Upper lobe of right lung (tissue), 1 donor: ENCODE results near the gene DIDO1. TPM values are rescaled to one million over a fixed set of nuclear protein-coding genes. Genes with fewer than 3 reads are reported as not detected.
A peak's percentile ranks its signal among the peaks of the same experiment; 100 is the strongest.
"Not testable (repeated sequence)": the region's sequence is repeated elsewhere in the genome, so short reads cannot be mapped to it uniquely, and the experiment has no call there.

ENCODE experiments used
- ATAC-seq: fragments of 200-7000 bp; cut with Tn5 transposase; one replicate; pipeline ENCODE4 v1.9.1; 2020; ENCODE audit warnings: mild to moderate bottlenecking, moderate library complexity
- DNase-seq: peaks from one replicate; pipeline ENCODE4 v3.0.0-alpha.2; 2020
- H3K27ac ChIP-seq: fragments of 200-600 bp; one replicate; pipeline ENCODE4 v1.8.0; 2022
- H3K27me3 ChIP-seq: fragments of 200-600 bp; one replicate; pipeline ENCODE4 v1.8.0; 2022; ENCODE audit warnings: mild to moderate bottlenecking
- H3K36me3 ChIP-seq: fragments of 200-600 bp; one replicate; pipeline ENCODE4 v1.8.0; 2022
- H3K4me1 ChIP-seq: fragments of 200-600 bp; one replicate; pipeline ENCODE4 v1.8.0; 2022
- H3K4me3 ChIP-seq: fragments of 200-600 bp; one replicate; pipeline ENCODE4 v1.8.0; 2022; ENCODE audit warnings: mild to moderate bottlenecking
- H3K9me3 ChIP-seq: fragments of 200-600 bp; one replicate; pipeline ENCODE4 v1.8.0; 2022
- CTCF ChIP-seq: fragments of 200-600 bp; IDR thresholded peaks from one replicate; pipeline ENCODE4 v1.8.0; 2022; ENCODE audit warnings: antibody characterized with exemption
- intact Hi-C: fragments of 100-400 bp; cut with DNase I; formaldehyde crosslinking; loops from one replicate; pipeline ENCODE4 v1.11.0; 2022
- total RNA-seq: library from RNA; stranded (reverse); fragmentation: NEBNext Ultra II Directional; extraction: Animal tissue kit (Norgen Biotek cat#: 25700); gene quantifications from one replicate; pipeline ENCODE4 v1.2.1, GENCODE V29; 2021
- donor health status: DM: no; HTN: yes; CAD: no; lungs with severe emphysema.

The DIDO1 gene
- total RNA-seq, 1 donor from 2014 or later = 55.5 TPM

- ATAC-seq = peak; percentile 26
- Histone ChIP-seq H3K27ac (no peak overlapping the region), H3K4me3 (no peak overlapping the region), H3K27me3 (no peaks in the 10 kb centered on the region), H3K36me3 (peaks cover 18% of the 10 kb centered on the region), H3K9me3 (no peaks in the 10 kb centered on the region), H3K4me1 (no peaks in the 10 kb centered on the region)
- DNase-seq = no peak
- intact Hi-C loops = no loop called here
- no peak for TF ChIP-seq CTCF
Measured at GRCh38 chr20:62850333-62850974, 75.9 kb downstream of the DIDO1 start.

- DNase-seq (no peak), ATAC-seq (no peak)
- Histone ChIP-seq H3K36me3 (peaks cover 18% of the 10 kb centered on the region), H3K9me3 (no peaks in the 10 kb centered on the region), H3K27me3 (no peaks in the 10 kb centered on the region), H3K27ac (no peak overlapping the region), H3K4me1 (no peaks in the 10 kb centered on the region), H3K4me3 (no peak overlapping the region)
- no peak for TF ChIP-seq CTCF
- intact Hi-C loops = no loop called here
Measured at GRCh38 chr20:62849431-62849830, 76.9 kb downstream of the DIDO1 start.

GRCh38 chr20:62848917-62849316 is 77.4 kb downstream of the DIDO1 start:
- H3K4me3 ChIP-seq, intact Hi-C loops, H3K27me3 ChIP-seq, H3K9me3 ChIP-seq, ATAC-seq, DNase-seq, H3K27ac ChIP-seq, H3K4me1 ChIP-seq: not testable (repeated sequence)
- H3K36me3 ChIP-seq = peaks cover 18% of the 10 kb centered on the region

GRCh38 chr20:62846166-62846890 is 80.0 kb downstream of the DIDO1 start:
- Histone ChIP-seq H3K9me3 (no peaks in the 10 kb centered on the region), H3K4me3 (no peak overlapping the region), H3K36me3 (no peaks in the 10 kb centered on the region), H3K4me1 (no peaks in the 10 kb centered on the region), H3K27me3 (no peaks in the 10 kb centered on the region), H3K27ac (no peak overlapping the region)
- intact Hi-C loops = no loop called here
- DNase-seq = no peak
- no peak for ATAC-seq
- no peak for TF ChIP-seq CTCF

- TF ChIP-seq CTCF = no peak
- ATAC-seq (no peak), DNase-seq (no peak)
- H3K4me3 ChIP-seq = no peak overlapping the region
- intact Hi-C loops = no loop called here
- H3K4me1 ChIP-seq = no peaks in the 10 kb centered on the region
- no peaks in the 10 kb centered on the region for H3K9me3 ChIP-seq
- no peak overlapping the region for H3K27ac ChIP-seq
- no peaks in the 10 kb centered on the region for H3K27me3 ChIP-seq
- no peaks in the 10 kb centered on the region for H3K36me3 ChIP-seq
Measured at GRCh38 chr20:62845416-62846160, 80.7 kb downstream of the DIDO1 start.

GRCh38 chr20:62844182-62844581 is 82.1 kb downstream of the DIDO1 start:
- H3K4me1 ChIP-seq = no peaks in the 10 kb centered on the region
- no peaks in the 10 kb centered on the region for H3K9me3 ChIP-seq
- no peaks in the 10 kb centered on the region for H3K36me3 ChIP-seq
- no peak overlapping the region for H3K4me3 ChIP-seq
- ATAC-seq (no peak), DNase-seq (no peak)
- TF ChIP-seq CTCF = no peak
- intact Hi-C loops = no loop called here
- H3K27ac ChIP-seq = no peak overlapping the region
- H3K27me3 ChIP-seq = no peaks in the 10 kb centered on the region
